Measurements from ENCODE around the gene ZNF14. TPM values are rescaled to one million over a fixed set of nuclear protein-coding genes. Genes with fewer than 3 reads are reported as not detected.

ZNF14 gene
- total RNA-seq, 1 donor from 2014 or later, result 10.9 TPM

DNA sequence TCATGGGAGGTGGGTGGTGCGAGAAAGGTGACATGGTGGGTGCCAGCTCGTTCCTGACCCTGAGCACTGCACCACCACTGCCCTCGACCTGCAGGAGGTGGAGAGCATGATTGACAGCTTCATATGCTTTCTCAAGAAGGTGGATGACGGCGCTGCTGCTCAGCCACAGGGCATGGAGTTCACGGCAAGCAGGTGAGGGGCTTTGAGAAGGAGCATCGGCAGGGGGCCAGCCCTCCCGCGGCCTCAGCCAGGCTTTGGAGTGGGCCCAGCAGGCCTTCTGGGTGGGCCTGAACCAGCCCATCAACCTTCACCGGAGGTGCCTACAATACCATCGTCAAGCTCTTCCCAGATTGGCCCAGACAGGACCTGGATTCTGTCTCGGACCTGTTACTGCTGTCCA lies 18.9 kb upstream of the ZNF14 start:
- TF ChIP-seq CTCF (IDR thresholded peaks at IDR 0.05; ENCODE audit: partially characterized antibody, unreplicated experiment), result no peak
- Mint-ChIP-seq H3K27me3 (ENCODE audit: unreplicated experiment) (peaks cover 9% of the 10 kb centered on the region), H3K36me3 (ENCODE audit: unreplicated experiment) (no peaks in the 10 kb centered on the region), H3K27ac (ENCODE audit: unreplicated experiment) (no peak overlapping the region), H3K9me3 (ENCODE audit: unreplicated experiment) (peaks cover 9% of the 10 kb centered on the region), H3K4me1 (ENCODE audit: low read depth, unreplicated experiment) (no peaks in the 10 kb centered on the region), H3K4me3 (ENCODE audit: unreplicated experiment) (no peak overlapping the region)
- no peak for DNase-seq

GRCh38 chr19:19750842-19751790 lies 18.2 kb upstream of the ZNF14 start:
- DNase-seq, result no peak
- Mint-ChIP-seq H3K4me3 (ENCODE audit: unreplicated experiment) (no peak overlapping the region), H3K9me3 (ENCODE audit: unreplicated experiment) (peaks cover 12% of the 10 kb centered on the region), H3K4me1 (ENCODE audit: low read depth, unreplicated experiment) (no peaks in the 10 kb centered on the region), H3K27ac (ENCODE audit: unreplicated experiment) (no peak overlapping the region), H3K36me3 (ENCODE audit: unreplicated experiment) (no peaks in the 10 kb centered on the region), H3K27me3 (ENCODE audit: unreplicated experiment) (peaks cover 9% of the 10 kb centered on the region)
- no peak for TF ChIP-seq CTCF (IDR thresholded peaks at IDR 0.05; ENCODE audit: partially characterized antibody, unreplicated experiment)

- no peak overlapping the region for H3K4me3 Mint-ChIP-seq (ENCODE audit: unreplicated experiment)
- H3K36me3 Mint-ChIP-seq (ENCODE audit: unreplicated experiment), result no peaks in the 10 kb centered on the region
- no peak overlapping the region for H3K27ac Mint-ChIP-seq (ENCODE audit: unreplicated experiment)
- H3K27me3 Mint-ChIP-seq (ENCODE audit: unreplicated experiment), result peaks cover 9% of the 10 kb centered on the region
- no peaks in the 10 kb centered on the region for H3K4me1 Mint-ChIP-seq (ENCODE audit: low read depth, unreplicated experiment)
- H3K9me3 Mint-ChIP-seq (ENCODE audit: unreplicated experiment), result peaks cover 10% of the 10 kb centered on the region
- TF ChIP-seq CTCF (IDR thresholded peaks at IDR 0.05; ENCODE audit: partially characterized antibody, unreplicated experiment), result no peak
- DNase-seq, result no peak
Measured at GRCh38 chr19:19749908-19750841, 17.3 kb upstream of the ZNF14 start.

DNA sequence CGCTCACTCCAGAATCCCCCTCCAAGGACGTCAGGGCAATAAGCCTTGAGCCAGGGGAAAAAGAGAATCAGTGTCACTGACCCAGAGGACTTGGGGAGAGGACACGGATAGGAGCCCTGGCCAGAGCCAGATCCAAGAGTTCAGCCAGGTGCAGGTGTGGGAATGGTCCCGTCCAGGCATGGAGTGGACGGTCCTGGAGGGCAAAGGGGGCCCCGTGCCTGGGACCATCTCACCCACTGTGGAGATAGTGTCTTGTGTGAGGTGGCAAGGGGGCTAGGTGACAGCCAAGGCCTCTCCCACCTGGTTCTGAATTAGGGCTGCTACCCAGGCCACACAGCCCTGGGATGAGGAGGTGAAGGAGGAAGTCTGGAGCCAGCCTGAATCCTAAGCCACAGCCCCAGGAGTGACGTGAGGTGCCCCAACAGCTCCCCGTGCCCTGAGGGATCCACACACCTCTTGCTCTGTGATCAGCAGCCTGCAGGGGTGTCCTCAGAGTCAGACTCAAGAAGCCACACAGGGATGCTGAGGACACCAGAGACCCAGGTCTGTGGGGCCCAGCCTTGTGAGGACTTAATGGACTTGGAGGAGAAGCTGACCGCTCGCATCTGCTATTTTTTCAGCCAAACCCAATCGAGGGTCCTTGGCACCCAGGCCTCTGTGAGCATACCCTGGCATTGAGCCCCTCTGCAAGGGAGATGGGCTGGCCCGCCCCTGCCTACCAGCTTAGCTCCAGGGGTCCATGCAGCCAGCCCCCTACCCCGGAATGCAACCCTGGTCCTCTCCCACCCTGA lies 16.4 kb upstream of the ZNF14 start:
- H3K36me3 Mint-ChIP-seq (ENCODE audit: unreplicated experiment), result peaks cover 2% of the 10 kb centered on the region
- no peak for TF ChIP-seq CTCF (IDR thresholded peaks at IDR 0.05; ENCODE audit: partially characterized antibody, unreplicated experiment)
- H3K27ac Mint-ChIP-seq (ENCODE audit: unreplicated experiment), result no peak overlapping the region
- peaks cover 7% of the 10 kb centered on the region for H3K27me3 Mint-ChIP-seq (ENCODE audit: unreplicated experiment)
- peaks cover 10% of the 10 kb centered on the region for H3K9me3 Mint-ChIP-seq (ENCODE audit: unreplicated experiment)
- DNase-seq, result no peak
- H3K4me3 Mint-ChIP-seq (ENCODE audit: unreplicated experiment), result no peak overlapping the region
- H3K4me1 Mint-ChIP-seq (ENCODE audit: low read depth, unreplicated experiment), result no peaks in the 10 kb centered on the region

Measured in glutamatergic neuron (in vitro differentiated cells).